CD4-positive, CD25-positive, alpha-beta regulatory T cell (primary cell): ENCODE measurements around the gene KLF13. TPM values are rescaled to one million over a fixed set of nuclear protein-coding genes. Genes with fewer than 3 reads are reported as not detected.

Source experiments
- ATAC-seq, 2 donors: fragments of 150-1000 bp; cut with Tn5 transposase; one replicate each; pipeline ENCODE4 v1.10.0; 2021; ENCODE audit warnings: low read depth in 2 of 2, moderate number of reproducible peaks in 2 of 2, moderate library complexity in 1 of 2
- DNase-seq, 3 donors: peaks; one replicate each; pipeline versions ENCODE4 v3.0.0 to v3.0.0-alpha.2; 2012 to 2022; ENCODE audit warnings: mixed read lengths in 1 of 3
- H3K27ac ChIP-seq: one replicate; pipeline ENCODE4 v1.7.0; 2013; ENCODE audit warnings: mild to moderate bottlenecking, low read length; ENCODE audit not compliant: insufficient read depth, poor library complexity, severe bottlenecking
- H3K27me3 ChIP-seq: one replicate; pipeline ENCODE4 v1.7.0; 2013; ENCODE audit warnings: low read length; ENCODE audit not compliant: control insufficient read depth, insufficient read depth
- H3K36me3 ChIP-seq: one replicate; pipeline ENCODE4 v1.7.0; 2013; ENCODE audit warnings: mild to moderate bottlenecking, low read length, moderate library complexity; ENCODE audit not compliant: control insufficient read depth, insufficient read depth
- H3K4me1 ChIP-seq: 2 replicates; pipeline ENCODE4 v1.7.0; 2013; ENCODE audit warnings: mild to moderate bottlenecking, low read length; ENCODE audit not compliant: insufficient read depth, control insufficient read depth, poor library complexity, severe bottlenecking
- H3K4me3 ChIP-seq: one replicate; pipeline ENCODE4 v1.7.0; 2013; ENCODE audit warnings: low read depth, mild to moderate bottlenecking, low read length, moderate library complexity
- H3K9me3 ChIP-seq, 2 experiments: 1 replicate in 1 of 2; 2 replicates in 1 of 2; pipeline ENCODE4 v1.7.0; 2013; ENCODE audit warnings: low read length in 2 of 2, mild to moderate bottlenecking in 1 of 2, moderate library complexity in 1 of 2; ENCODE audit not compliant: control insufficient read depth in 2 of 2
- H3K27ac Mint-ChIP-seq, 3 donors: one replicate each; pipeline ENCODE4 v1.8.0; 2020 to 2022; ENCODE audit warnings: mild to moderate bottlenecking in 3 of 3, mixed read lengths in 3 of 3, moderate library complexity in 2 of 3
- H3K27me3 Mint-ChIP-seq: one replicate; pipeline ENCODE4 v1.8.0; 2022; ENCODE audit warnings: mild to moderate bottlenecking, mixed read lengths
- H3K36me3 Mint-ChIP-seq: one replicate; pipeline ENCODE4 v1.8.0; 2020; ENCODE audit warnings: mixed read lengths
- H3K4me1 Mint-ChIP-seq, 4 donors: one replicate each; pipeline ENCODE4 v1.8.0; 2020 to 2022; ENCODE audit warnings: mixed read lengths in 4 of 4, mild to moderate bottlenecking in 1 of 4
- H3K4me3 Mint-ChIP-seq, 4 donors: one replicate each; pipeline ENCODE4 v1.8.0; 2020 to 2022; ENCODE audit warnings: mild to moderate bottlenecking in 4 of 4, mixed read lengths in 4 of 4, moderate library complexity in 3 of 4
- H3K9me3 Mint-ChIP-seq, 7 donors: one replicate each; pipeline ENCODE4 v1.8.0; 2020 to 2022; ENCODE audit warnings: mixed read lengths in 7 of 7, mild to moderate bottlenecking in 3 of 7, moderate library complexity in 2 of 7
- polyA plus RNA-seq, 4 donors: library from polyadenylated mRNA; unstranded; fragments of 300-500 nt; fragmentation: Illumina TruSeq; gene quantifications; one replicate each; pipeline ENCODE4 v1.2.3, GENCODE V29; 2021
- total RNA-seq: library from RNA; stranded (reverse); gene quantifications from one replicate; pipeline ENCODE4 v1.2.3, GENCODE V29; 2022

Gene KLF13
- total and polyA plus RNA-seq, 5 donors from 2014 or later: 36.3 to 227 (median 50.4) TPM

DNA sequence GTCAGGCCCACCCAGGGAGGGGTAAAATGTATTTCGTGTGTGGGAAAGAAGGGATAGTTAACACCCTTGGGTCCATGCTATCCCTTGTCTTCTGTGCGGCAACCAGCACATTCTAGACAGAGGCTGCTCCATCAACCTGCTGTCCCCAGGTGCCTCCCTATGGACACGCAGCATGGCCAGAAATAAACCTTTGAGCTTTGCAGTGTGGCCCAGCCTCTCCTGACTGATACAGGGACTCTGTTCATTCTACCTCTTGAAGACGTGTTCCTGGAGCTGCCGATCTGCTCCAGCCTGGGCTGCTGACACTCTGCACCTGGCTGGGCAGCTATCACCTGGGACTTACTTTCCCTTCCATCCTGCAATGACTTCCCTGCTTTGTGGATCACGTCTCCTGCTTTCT is 4.1 kb upstream of the KLF13 start:
- H3K4me3 Mint-ChIP-seq: peak overlapping the region in 1 of 4 donors; percentile 58
- Histone ChIP-seq H3K27ac (no peak overlapping the region), H3K4me1 (peaks cover 11% of the 10 kb centered on the region), H3K9me3 (no peaks in the 10 kb centered on the region), H3K27me3 (no peaks in the 10 kb centered on the region), H3K4me3 (no peak overlapping the region), H3K36me3 (no peaks in the 10 kb centered on the region)
- H3K27me3 Mint-ChIP-seq: no peaks in the 10 kb centered on the region
- H3K27ac Mint-ChIP-seq: peak overlapping the region in 1 of 3 donors; percentile 32
- peaks cover 6 to 31% (median 17%) of the 10 kb centered on the region in 4 donors for H3K4me1 Mint-ChIP-seq
- no peaks in the 10 kb centered on the region for H3K36me3 Mint-ChIP-seq
- DNase-seq: no peak
- H3K9me3 Mint-ChIP-seq: no peaks in the 10 kb centered on the region
- no peak for ATAC-seq

GRCh38 chr15:31323627-31324026 is 3.0 kb upstream of the KLF13 start:
- peaks cover 6 to 28% (median 18%) of the 10 kb centered on the region in 4 donors for H3K4me1 Mint-ChIP-seq
- H3K9me3 Mint-ChIP-seq: peaks cover 0 to 2% (median 0%) of the 10 kb centered on the region in 7 donors
- DNase-seq (no peak), ATAC-seq (no peak)
- H3K27ac Mint-ChIP-seq: peak overlapping the region; percentile 51 to 97 (median 90)
- peak overlapping the region in 2 of 4 donors; percentile 43 to 46 for H3K4me3 Mint-ChIP-seq
- Histone ChIP-seq H3K27ac (no peak overlapping the region), H3K4me3 (no peak overlapping the region), H3K4me1 (peaks cover 11% of the 10 kb centered on the region), H3K9me3 (no peaks in the 10 kb centered on the region), H3K27me3 (no peaks in the 10 kb centered on the region), H3K36me3 (no peaks in the 10 kb centered on the region)
- H3K27me3 Mint-ChIP-seq: peaks cover 4% of the 10 kb centered on the region
- H3K36me3 Mint-ChIP-seq: peaks cover 2% of the 10 kb centered on the region

DNA sequence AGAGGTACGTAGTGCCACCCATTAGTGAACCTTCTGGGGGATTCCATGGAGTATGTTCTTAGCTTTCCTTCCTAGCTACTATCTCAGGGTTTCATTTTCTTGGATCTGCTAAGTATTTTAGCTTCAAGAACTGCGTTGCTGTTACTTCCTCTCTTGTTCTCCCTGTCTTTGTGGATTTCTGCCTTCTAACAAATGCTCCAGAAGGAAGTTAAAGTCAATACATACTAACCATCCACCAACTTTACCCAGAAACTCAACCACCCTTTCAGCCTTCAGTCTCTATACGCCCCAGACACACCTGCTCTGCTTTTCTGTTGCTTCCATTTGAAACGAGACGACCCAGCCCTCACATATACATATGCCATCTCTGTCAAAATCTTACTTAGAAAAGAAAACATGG is 2.4 kb upstream of the KLF13 start:
- H3K27me3 ChIP-seq: no peaks in the 10 kb centered on the region
- H3K4me1 ChIP-seq: peaks cover 17% of the 10 kb centered on the region
- Mint-ChIP-seq H3K27me3 (peaks cover 6% of the 10 kb centered on the region), H3K36me3 (peaks cover 5% of the 10 kb centered on the region), H3K4me1 (peaks cover 6 to 32% (median 20%) of the 10 kb centered on the region in 4 donors), H3K4me3 (peak overlapping the region; percentile 90 to 97 (median 94)), H3K27ac (peak overlapping the region; percentile 90 to 97 (median 93)), H3K9me3 (peaks cover 0 to 3% (median 0%) of the 10 kb centered on the region in 7 donors)
- ATAC-seq (no peak), DNase-seq (no peak)
- H3K27ac ChIP-seq: no peak overlapping the region
- H3K9me3 ChIP-seq: no peaks in the 10 kb centered on the region
- H3K36me3 ChIP-seq: no peaks in the 10 kb centered on the region
- peak overlapping the region; percentile 14 for H3K4me3 ChIP-seq

DNA sequence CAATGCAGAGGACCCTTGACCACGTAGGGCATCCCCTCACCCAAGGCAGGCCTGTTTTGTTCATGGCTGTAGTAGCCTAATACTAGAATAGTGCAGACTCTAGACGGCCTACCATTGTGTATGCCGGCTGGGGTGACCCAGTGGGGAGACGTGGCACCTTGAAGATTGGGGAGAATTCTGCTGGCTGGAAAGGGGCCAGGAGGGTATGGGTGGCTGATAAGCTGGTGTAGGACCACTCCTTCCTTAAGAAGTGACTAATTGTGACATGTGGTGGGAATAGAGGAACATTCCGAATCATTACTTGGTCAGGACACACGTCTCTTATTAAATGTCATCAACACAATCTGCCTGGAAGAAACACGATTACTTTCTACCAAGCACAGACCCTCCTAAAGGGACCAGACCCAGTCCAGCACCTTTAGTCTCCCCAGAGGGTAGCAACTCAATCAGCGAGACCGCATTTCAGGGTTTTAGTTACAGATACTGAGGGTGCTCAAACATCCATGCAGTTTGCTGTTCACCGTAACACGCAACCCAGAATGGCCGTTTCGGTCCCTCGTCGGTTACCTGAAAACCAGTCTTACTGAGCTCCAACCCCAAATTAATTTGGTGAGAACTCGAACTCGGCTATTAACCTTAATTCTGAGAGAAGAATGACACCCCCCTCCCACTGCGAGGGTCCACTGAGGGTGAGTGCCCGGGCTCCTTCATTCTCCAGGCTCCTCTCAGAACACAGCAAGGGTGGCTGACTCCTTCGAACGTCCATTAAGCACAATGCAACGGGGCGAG is 1.6 kb upstream of the KLF13 start:
- H3K4me3 Mint-ChIP-seq: peak overlapping the region; percentile 90 to 97 (median 94)
- peaks cover 6 to 34% (median 22%) of the 10 kb centered on the region in 4 donors for H3K4me1 Mint-ChIP-seq

DNA sequence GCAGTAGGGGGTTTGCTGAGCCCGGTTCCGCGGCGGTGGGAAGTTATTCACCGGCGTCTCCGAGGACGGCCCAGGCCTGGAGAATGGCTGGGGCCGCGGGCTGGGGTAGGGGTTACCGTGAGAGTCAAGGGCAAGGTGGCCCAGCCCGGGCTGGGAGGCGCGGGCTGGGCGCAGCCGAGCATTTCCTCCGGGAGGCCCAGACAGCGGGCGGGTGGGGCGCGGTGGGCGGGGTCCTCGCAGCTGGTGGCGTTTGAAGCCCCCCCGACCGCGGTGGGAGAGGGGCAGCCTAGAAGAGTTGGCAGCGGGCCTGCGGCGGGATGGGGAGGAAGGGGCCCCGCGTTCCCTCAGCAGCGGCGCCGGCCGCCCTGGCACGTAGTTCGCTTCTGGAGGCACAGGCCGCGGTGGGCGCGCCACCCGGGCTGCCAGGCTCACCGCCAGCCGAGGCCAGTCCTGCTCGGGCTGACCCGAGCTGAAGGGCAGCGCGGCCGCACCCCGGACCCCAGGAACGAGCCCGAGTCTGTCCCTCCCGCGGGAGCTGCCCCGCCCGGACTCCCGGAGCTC is 960 bp upstream of the KLF13 start:
- no peak for ATAC-seq
- no peak overlapping the region for H3K4me3 ChIP-seq
- peaks cover 0 to 3% (median 0%) of the 10 kb centered on the region in 7 donors for H3K9me3 Mint-ChIP-seq

More for the DNA sequence above, 1.6 kb upstream of the KLF13 start:
- Histone ChIP-seq H3K4me1 (peaks cover 25% of the 10 kb centered on the region), H3K9me3 (no peaks in the 10 kb centered on the region), H3K27me3 (no peaks in the 10 kb centered on the region), H3K36me3 (no peaks in the 10 kb centered on the region), H3K4me3 (peak overlapping the region; percentile 79), H3K27ac (peak overlapping the region; percentile 99)
- Mint-ChIP-seq H3K36me3 (peaks cover 9% of the 10 kb centered on the region), H3K27me3 (peaks cover 6% of the 10 kb centered on the region), H3K9me3 (peaks cover 0 to 3% (median 0%) of the 10 kb centered on the region in 7 donors), H3K27ac (peak overlapping the region; percentile 90 to 97 (median 93))
- ATAC-seq: no peak
- DNase-seq: no peak

DNA sequence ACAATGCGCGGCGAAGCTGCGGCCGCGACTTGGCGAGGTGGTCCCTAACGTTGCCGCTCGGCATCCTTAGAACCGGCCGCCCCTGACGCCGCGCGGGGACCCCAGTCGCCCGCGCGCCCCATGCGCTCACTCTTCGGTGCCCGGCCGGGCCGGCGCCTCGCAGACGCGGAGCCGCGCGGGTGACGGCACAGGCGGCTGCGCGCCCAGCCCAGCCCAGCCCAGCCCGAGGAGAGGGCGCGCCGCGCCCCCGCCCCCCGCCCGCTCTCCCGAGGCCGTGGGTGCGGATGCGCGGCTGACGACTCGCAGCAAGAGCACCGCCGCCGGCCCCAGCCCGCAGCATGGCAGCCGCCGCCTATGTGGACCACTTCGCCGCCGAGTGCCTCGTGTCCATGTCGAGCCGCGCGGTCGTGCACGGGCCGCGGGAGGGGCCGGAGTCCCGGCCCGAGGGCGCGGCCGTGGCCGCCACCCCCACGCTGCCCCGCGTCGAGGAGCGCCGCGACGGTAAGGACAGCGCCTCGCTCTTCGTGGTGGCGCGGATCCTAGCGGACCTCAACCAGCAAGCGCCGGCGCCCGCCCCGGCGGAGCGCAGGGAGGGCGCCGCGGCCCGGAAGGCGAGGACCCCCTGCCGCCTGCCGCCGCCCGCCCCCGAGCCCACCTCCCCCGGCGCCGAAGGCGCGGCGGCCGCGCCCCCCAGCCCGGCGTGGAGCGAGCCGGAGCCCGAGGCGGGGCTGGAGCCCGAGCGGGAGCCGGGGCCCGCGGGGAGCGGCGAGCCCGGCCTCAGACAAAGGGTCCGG is 437 bp downstream of the KLF13 start:
- Histone ChIP-seq H3K4me3 (no peak overlapping the region), H3K4me1 (peaks cover 45% of the 10 kb centered on the region), H3K27ac (peak overlapping the region; percentile 99), H3K36me3 (peaks cover 3% of the 10 kb centered on the region), H3K9me3 (no peaks in the 10 kb centered on the region), H3K27me3 (no peaks in the 10 kb centered on the region)
- Mint-ChIP-seq H3K4me3 (peak overlapping the region in 3 of 4 donors; percentile 50 to 99 (median 56)), H3K9me3 (peaks cover 0 to 3% (median 0%) of the 10 kb centered on the region in 7 donors), H3K27ac (no peak overlapping the region), H3K36me3 (peaks cover 14% of the 10 kb centered on the region), H3K4me1 (peaks cover 16 to 50% (median 39%) of the 10 kb centered on the region in 4 donors), H3K27me3 (peaks cover 6% of the 10 kb centered on the region)
- DNase-seq: peak in 2 of 3 donors; percentile 68 to 87
- ATAC-seq: peak; percentile 42 to 48

More for the DNA sequence above, 960 bp upstream of the KLF13 start:
- DNase-seq: peak in 2 of 3 donors; percentile 63 to 77
- Histone ChIP-seq H3K4me1 (peaks cover 32% of the 10 kb centered on the region), H3K9me3 (no peaks in the 10 kb centered on the region), H3K36me3 (peaks cover 3% of the 10 kb centered on the region), H3K27ac (peak overlapping the region; percentile 99), H3K27me3 (no peaks in the 10 kb centered on the region)
- peak overlapping the region; percentile 90 to 97 (median 93) for H3K27ac Mint-ChIP-seq
- peak overlapping the region; percentile 90 to 97 (median 94) for H3K4me3 Mint-ChIP-seq
- peaks cover 11 to 36% (median 27%) of the 10 kb centered on the region in 4 donors for H3K4me1 Mint-ChIP-seq
- peaks cover 13% of the 10 kb centered on the region for H3K36me3 Mint-ChIP-seq
- H3K27me3 Mint-ChIP-seq: peaks cover 6% of the 10 kb centered on the region

GRCh38 chr15:31327669-31328427 is 1.2 kb downstream of the KLF13 start:
- H3K4me3 Mint-ChIP-seq: peak overlapping the region; percentile 94 to 100 (median 98)
- peak; percentile 2 to 7 for ATAC-seq
- Histone ChIP-seq H3K9me3 (no peaks in the 10 kb centered on the region), H3K4me3 (no peak overlapping the region), H3K27ac (peak overlapping the region; percentile 99), H3K27me3 (no peaks in the 10 kb centered on the region), H3K4me1 (peaks cover 53% of the 10 kb centered on the region), H3K36me3 (peaks cover 6% of the 10 kb centered on the region)
- H3K36me3 Mint-ChIP-seq: peaks cover 14% of the 10 kb centered on the region
- peaks cover 0 to 3% (median 0%) of the 10 kb centered on the region in 7 donors for H3K9me3 Mint-ChIP-seq
- peak overlapping the region in 2 of 3 donors; percentile 95 to 97 for H3K27ac Mint-ChIP-seq
- DNase-seq: peak; percentile 81 to 87 (median 86)
- H3K4me1 Mint-ChIP-seq: peaks cover 23 to 58% (median 45%) of the 10 kb centered on the region in 4 donors
- H3K27me3 Mint-ChIP-seq: peaks cover 6% of the 10 kb centered on the region
